ENCODE measurements around the gene ALOX5AP. TPM values are rescaled to one million over a fixed set of nuclear protein-coding genes. Genes with fewer than 3 reads are reported as not detected.

Gene ALOX5AP
- total RNA-seq, 4 donors from 2014 or later, result 4.7 to 21.5 (median 12.7) TPM

- Histone ChIP-seq H3K27ac (peak overlapping the region in 2 of 4 donors; percentile 52 to 61), H3K27me3 (no peaks in the 10 kb centered on the region), H3K4me3 (peak overlapping the region in 3 of 4 donors; percentile 4 to 40 (median 13)), H3K9me3 (no peaks in the 10 kb centered on the region), H3K4me1 (peaks cover 16 to 62% (median 32%) of the 10 kb centered on the region in 3 donors), H3K36me3 (no peaks in the 10 kb centered on the region)
- intact Hi-C loops (cut with DNase I), result loop anchor here (10.0 kb wide), 1 partner anchor 331 kb away; the partner anchor contains the start of gene HMGB1
- DNase-seq, result no peak
- TF ChIP-seq CTCF (IDR thresholded peaks at IDR 0.05) (no peak), POLR2A (IDR thresholded peaks at IDR 0.05) (no peak)
- WGBS, 2 donors, result 18 to 21% methylated on average over 4 of the region's 4 CpGs
Observed at GRCh38 chr13:30796132-30796572, 60.8 kb downstream of the ALOX5AP start.

GRCh38 chr13:30796631-30797601, 61.6 kb downstream of the ALOX5AP start:
- no peak for DNase-seq
- Histone ChIP-seq H3K27ac (peak overlapping the region in 3 of 4 donors; percentile 4 to 61 (median 52)), H3K27me3 (no peaks in the 10 kb centered on the region), H3K4me3 (peak overlapping the region in 3 of 4 donors; percentile 4 to 40 (median 13)), H3K36me3 (no peaks in the 10 kb centered on the region), H3K9me3 (no peaks in the 10 kb centered on the region), H3K4me1 (peaks cover 16 to 54% (median 25%) of the 10 kb centered on the region in 3 donors)
- intact Hi-C loops (cut with DNase I), result loop anchor here (10.0 kb wide), 1 partner anchor 332 kb away; the partner anchor contains the start of gene HMGB1
- TF ChIP-seq POLR2A (IDR thresholded peaks at IDR 0.05) (no peak), CTCF (IDR thresholded peaks at IDR 0.05) (no peak)
- WGBS, 2 donors, result 30 to 50% methylated on average over 18 to 20 of the region's 20 CpGs

- DNase-seq, result no peak
- Histone ChIP-seq H3K27me3 (no peaks in the 10 kb centered on the region), H3K27ac (no peak overlapping the region), H3K4me1 (peaks cover 16 to 49% (median 18%) of the 10 kb centered on the region in 3 donors), H3K4me3 (no peak overlapping the region), H3K9me3 (no peaks in the 10 kb centered on the region), H3K36me3 (no peaks in the 10 kb centered on the region)
- TF ChIP-seq POLR2A (IDR thresholded peaks at IDR 0.05) (no peak), CTCF (IDR thresholded peaks at IDR 0.05) (no peak)
- 86 to 92% methylated on average over 2 to 7 of the region's 13 CpGs for WGBS, 2 donors
- intact Hi-C loops (cut with DNase I), result loop anchor here (10.0 kb wide), 1 partner anchor 333 kb away; the partner anchor contains the start of gene HMGB1
Observed at GRCh38 chr13:30797847-30798535, 62.6 kb downstream of the ALOX5AP start.

- TF ChIP-seq POLR2A (IDR thresholded peaks at IDR 0.05) (no peak), CTCF (IDR thresholded peaks at IDR 0.05) (no peak)
- DNase-seq, result no peak
- Histone ChIP-seq H3K36me3 (no peaks in the 10 kb centered on the region), H3K4me1 (peaks cover 13 to 49% (median 19%) of the 10 kb centered on the region in 3 donors), H3K27ac (peak overlapping the region in 1 of 4 donors; percentile 8), H3K9me3 (no peaks in the 10 kb centered on the region), H3K4me3 (no peak overlapping the region), H3K27me3 (no peaks in the 10 kb centered on the region)
- intact Hi-C loops (cut with DNase I), result loop anchor here (10.0 kb wide), 1 partner anchor 334 kb away; the partner anchor contains the start of gene HMGB1
- WGBS, 2 donors, result 77 to 79% methylated on average over 11 of the region's 11 CpGs
Observed at GRCh38 chr13:30798776-30799355, 63.5 kb downstream of the ALOX5AP start.
